ENCODE measurements around the gene GAL3ST2. TPM values are rescaled to one million over a fixed set of nuclear protein-coding genes. Genes with fewer than 3 reads are reported as not detected.
A peak's percentile ranks its signal among the peaks of the same experiment; 100 is the strongest.
"Not testable (repeated sequence)": the region's sequence is repeated elsewhere in the genome, so short reads cannot be mapped to it uniquely, and the experiment has no call there.

GAL3ST2 gene
- total RNA-seq, 2 experiments from 2014 or later: 1.5 to 1.9 TPM

DNA sequence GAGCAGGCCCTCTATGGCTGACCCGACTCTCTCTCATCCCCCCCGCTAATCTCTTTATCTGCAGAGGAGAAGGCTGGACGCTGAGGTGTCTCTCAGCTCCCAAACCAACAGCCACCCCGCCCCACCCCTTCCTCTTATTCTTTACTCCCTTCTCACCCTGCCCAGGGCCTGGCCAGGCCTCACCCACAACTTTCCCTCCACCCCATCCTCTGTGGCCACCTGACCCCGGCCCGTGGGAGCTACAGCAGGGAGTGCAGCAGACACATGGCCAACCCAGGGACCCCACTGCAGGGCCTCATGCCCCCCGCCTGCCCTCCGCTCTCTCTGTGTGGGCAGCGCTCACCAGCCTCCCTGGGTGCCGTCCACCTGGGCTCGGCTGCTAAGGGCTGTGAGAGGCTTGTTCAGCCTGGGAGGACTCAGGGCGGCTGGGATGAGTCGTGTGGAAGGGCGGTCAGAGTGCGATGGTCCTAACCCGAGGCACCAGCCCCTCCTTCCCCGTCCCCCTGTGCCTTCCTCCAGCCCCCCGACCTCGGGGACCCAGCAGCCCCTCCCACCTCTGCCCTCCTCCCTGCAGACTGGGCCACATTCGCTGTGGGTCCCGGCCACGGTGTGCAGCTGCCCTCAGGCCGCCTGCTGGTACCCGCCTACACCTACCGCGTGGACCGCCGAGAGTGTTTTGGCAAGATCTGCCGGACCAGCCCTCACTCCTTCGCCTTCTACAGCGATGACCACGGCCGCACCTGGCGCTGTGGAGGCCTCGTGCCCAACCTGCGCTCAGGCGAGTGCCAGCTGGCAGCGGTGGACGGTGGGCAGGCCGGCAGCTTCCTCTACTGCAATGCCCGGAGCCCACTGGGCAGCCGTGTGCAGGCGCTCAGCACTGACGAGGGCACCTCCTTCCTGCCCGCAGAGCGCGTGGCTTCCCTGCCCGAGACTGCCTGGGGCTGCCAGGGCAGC is 39.1 kb downstream of the GAL3ST2 start:
- Histone ChIP-seq H3K27ac (ENCODE audit: low read depth in 1 of 2, low read length in 2 of 2) (no peak overlapping the region), H3K4me3 (ENCODE audit: low read length) (no peak overlapping the region), H3K4me1 (ENCODE audit: insufficient read depth, low read length) (peaks cover 28% of the 10 kb centered on the region), H3K9me3 (ENCODE audit: control insufficient read depth in 1 of 2, insufficient read depth in 1 of 2, low read length in 2 of 2) (no peaks in the 10 kb centered on the region), H3K36me3 (ENCODE audit: insufficient read depth, low read length) (no peaks in the 10 kb centered on the region), H3K27me3 (ENCODE audit: control insufficient read depth in 1 of 2, insufficient read depth in 2 of 2, low read length in 2 of 2) (no peaks in the 10 kb centered on the region)
- intact Hi-C loops (cut with DNase I, micrococcal nuclease): loop anchor here in 1 of 2 experiments (10.0 kb wide), 1 partner anchor 49 kb away; the partner anchor contains the start of gene RTP5
- peaks cover 5% of the 10 kb centered on the region for H3K4me1 Mint-ChIP-seq (ENCODE audit: low read depth)
- no peaks in the 10 kb centered on the region for H3K27me3 Mint-ChIP-seq
- TF ChIP-seq, protein P1, sequence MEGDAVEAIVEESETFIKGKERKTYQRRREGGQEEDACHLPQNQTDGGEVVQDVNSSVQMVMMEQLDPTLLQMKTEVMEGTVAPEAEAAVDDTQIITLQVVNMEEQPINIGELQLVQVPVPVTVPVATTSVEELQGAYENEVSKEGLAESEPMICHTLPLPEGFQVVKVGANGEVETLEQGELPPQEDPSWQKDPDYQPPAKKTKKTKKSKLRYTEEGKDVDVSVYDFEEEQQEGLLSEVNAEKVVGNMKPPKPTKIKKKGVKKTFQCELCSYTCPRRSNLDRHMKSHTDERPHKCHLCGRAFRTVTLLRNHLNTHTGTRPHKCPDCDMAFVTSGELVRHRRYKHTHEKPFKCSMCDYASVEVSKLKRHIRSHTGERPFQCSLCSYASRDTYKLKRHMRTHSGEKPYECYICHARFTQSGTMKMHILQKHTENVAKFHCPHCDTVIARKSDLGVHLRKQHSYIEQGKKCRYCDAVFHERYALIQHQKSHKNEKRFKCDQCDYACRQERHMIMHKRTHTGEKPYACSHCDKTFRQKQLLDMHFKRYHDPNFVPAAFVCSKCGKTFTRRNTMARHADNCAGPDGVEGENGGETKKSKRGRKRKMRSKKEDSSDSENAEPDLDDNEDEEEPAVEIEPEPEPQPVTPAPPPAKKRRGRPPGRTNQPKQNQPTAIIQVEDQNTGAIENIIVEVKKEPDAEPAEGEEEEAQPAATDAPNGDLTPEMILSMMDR (IDR thresholded peaks at IDR 0.05): no peak
- no peak for ATAC-seq (ENCODE audit: poor library complexity)
- H3K4me3 Mint-ChIP-seq: no peak overlapping the region
- CTCF ChIA-PET: no interaction called here
- POLR2A ChIA-PET: no interaction called here
- H3K27ac Mint-ChIP-seq: no peak overlapping the region
- no peaks in the 10 kb centered on the region for H3K36me3 Mint-ChIP-seq (ENCODE audit: low read depth)
- peak in 1 of 14 experiments; percentile 20 for DNase-seq
- no peaks in the 10 kb centered on the region for H3K9me3 Mint-ChIP-seq

DNA sequence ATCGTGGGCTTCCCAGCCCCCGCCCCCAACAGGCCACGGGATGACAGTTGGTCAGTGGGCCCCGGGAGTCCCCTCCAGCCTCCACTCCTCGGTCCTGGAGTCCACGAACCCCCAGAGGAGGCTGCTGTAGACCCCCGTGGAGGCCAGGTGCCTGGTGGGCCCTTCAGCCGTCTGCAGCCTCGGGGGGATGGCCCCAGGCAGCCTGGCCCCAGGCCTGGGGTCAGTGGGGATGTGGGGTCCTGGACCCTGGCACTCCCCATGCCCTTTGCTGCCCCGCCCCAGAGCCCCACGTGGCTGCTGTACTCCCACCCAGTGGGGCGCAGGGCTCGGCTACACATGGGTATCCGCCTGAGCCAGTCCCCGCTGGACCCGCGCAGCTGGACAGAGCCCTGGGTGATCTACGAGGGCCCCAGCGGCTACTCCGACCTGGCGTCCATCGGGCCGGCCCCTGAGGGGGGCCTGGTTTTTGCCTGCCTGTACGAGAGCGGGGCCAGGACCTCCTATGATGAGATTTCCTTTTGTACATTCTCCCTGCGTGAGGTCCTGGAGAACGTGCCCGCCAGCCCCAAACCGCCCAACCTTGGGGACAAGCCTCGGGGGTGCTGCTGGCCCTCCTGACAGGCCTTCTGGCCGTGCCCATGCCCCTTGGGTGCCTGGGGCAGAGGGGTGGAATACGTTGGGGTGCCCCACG is 40.0 kb downstream of the GAL3ST2 start:
- Mint-ChIP-seq H3K27ac (no peak overlapping the region), H3K27me3 (no peaks in the 10 kb centered on the region), H3K9me3 (no peaks in the 10 kb centered on the region), H3K36me3 (ENCODE audit: low read depth) (no peaks in the 10 kb centered on the region), H3K4me1 (ENCODE audit: low read depth) (peaks cover 5% of the 10 kb centered on the region), H3K4me3 (no peak overlapping the region)
- DNase-seq: no peak
- H3K27ac ChIP-seq (ENCODE audit: low read depth in 1 of 2, low read length in 2 of 2): no peak overlapping the region
- POLR2A ChIA-PET: no interaction called here
- TF ChIP-seq, protein P1 (IDR thresholded peaks at IDR 0.05): no peak
- ATAC-seq (ENCODE audit: poor library complexity): no peak
- no peaks in the 10 kb centered on the region for H3K36me3 ChIP-seq (ENCODE audit: insufficient read depth, low read length)
- intact Hi-C loops (cut with DNase I, micrococcal nuclease): loop anchor here in 1 of 2 experiments (10.0 kb wide), 1 partner anchor 48 kb away; the partner anchor contains the start of gene RTP5
- H3K27me3 ChIP-seq (ENCODE audit: control insufficient read depth in 1 of 2, insufficient read depth in 2 of 2, low read length in 2 of 2): peaks cover 0 to 2% of the 10 kb centered on the region in 2 experiments
- H3K4me3 ChIP-seq (ENCODE audit: low read length): no peak overlapping the region
- CTCF ChIA-PET: no interaction called here
- H3K4me1 ChIP-seq (ENCODE audit: insufficient read depth, low read length): peaks cover 36% of the 10 kb centered on the region
- H3K9me3 ChIP-seq (ENCODE audit: control insufficient read depth in 1 of 2, insufficient read depth in 1 of 2, low read length in 2 of 2): no peaks in the 10 kb centered on the region

DNA sequence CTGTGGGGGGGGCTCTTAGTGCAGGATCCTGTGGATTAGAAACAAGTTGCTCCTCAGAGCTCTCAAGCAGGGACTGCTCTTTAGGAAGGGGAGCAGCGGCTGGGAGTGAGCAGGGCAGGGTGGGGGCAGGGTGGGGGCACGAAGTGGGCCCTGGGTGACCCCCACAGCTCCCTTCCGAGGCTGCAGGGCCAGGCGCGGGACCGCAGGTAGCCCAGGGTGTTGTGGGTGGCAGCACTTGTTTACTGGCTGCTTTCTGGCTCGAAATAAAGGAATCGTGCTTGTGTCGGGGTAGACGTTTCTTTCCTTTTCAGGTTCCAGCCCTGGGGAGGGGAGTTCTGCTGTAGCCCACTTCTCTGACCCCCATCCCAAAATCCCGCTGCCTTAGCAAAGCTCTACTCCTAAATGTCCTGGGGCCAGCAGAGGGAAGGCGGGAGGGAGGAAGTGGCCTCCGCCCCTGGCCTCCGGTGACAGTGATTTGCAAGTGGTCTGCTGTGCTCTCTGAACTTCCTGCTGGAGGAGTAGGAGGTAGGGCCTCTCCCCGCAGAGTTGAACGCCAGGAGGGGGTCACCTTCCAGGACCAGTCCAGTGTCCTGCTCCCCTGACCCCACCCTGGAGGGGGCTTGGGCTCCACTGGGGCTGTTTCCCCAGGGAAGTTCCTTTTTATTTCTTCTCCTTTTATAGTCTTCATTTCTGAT is 40.7 kb downstream of the GAL3ST2 start:
- no peaks in the 10 kb centered on the region for H3K36me3 Mint-ChIP-seq (ENCODE audit: low read depth)
- Histone ChIP-seq H3K4me3 (ENCODE audit: low read length) (no peak overlapping the region), H3K27me3 (ENCODE audit: control insufficient read depth in 1 of 2, insufficient read depth in 2 of 2, low read length in 2 of 2) (peaks cover 0 to 3% of the 10 kb centered on the region in 2 experiments), H3K4me1 (ENCODE audit: insufficient read depth, low read length) (peaks cover 40% of the 10 kb centered on the region), H3K27ac (ENCODE audit: low read depth in 1 of 2, low read length in 2 of 2) (no peak overlapping the region), H3K36me3 (ENCODE audit: insufficient read depth, low read length) (no peaks in the 10 kb centered on the region), H3K9me3 (ENCODE audit: control insufficient read depth in 1 of 2, insufficient read depth in 1 of 2, low read length in 2 of 2) (no peaks in the 10 kb centered on the region)
- no peaks in the 10 kb centered on the region for H3K27me3 Mint-ChIP-seq
- ChIA-PET CTCF (no interaction called here), POLR2A (no interaction called here)
- intact Hi-C loops (cut with DNase I, micrococcal nuclease): loop anchor here in 1 of 2 experiments (10.0 kb wide), 1 partner anchor 48 kb away; the partner anchor contains the start of gene RTP5
- H3K9me3 Mint-ChIP-seq: no peaks in the 10 kb centered on the region
- H3K4me1 Mint-ChIP-seq (ENCODE audit: low read depth): peaks cover 5% of the 10 kb centered on the region
- H3K4me3 Mint-ChIP-seq: no peak overlapping the region
- peak overlapping the region; percentile 44 for H3K27ac Mint-ChIP-seq
- ATAC-seq (ENCODE audit: poor library complexity): no peak
- TF ChIP-seq, protein P1 (IDR thresholded peaks at IDR 0.05): no peak
- DNase-seq: peak in 3 of 14 experiments; percentile 10 to 42 (median 35)

DNA sequence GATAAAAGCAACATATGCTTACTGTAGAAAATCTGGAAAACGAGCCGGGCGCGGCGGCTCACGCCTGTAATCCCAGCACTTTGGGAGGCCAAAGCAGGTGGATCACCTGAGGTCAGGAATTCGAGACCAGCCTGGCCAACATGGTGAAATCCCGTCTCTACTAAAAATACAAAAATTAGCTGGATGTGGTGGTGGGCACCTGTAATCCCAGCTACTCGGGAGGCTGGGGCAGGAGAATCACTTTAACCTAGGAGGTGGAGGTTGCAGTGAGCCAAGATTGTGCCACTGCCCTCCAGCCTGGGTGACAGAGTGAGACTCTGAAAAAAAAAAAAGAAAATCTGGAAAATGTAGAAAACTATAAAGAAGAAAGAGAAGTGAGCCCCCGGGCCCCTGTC is 41.2 kb downstream of the GAL3ST2 start:
- intact Hi-C loops (cut with DNase I, micrococcal nuclease): loop anchor here in 1 of 2 experiments (10.0 kb wide), 1 partner anchor 47 kb away; the partner anchor contains the start of gene RTP5
- POLR2A ChIA-PET; ATAC-seq (ENCODE audit: poor library complexity); H3K4me1 Mint-ChIP-seq (ENCODE audit: low read depth); H3K36me3 ChIP-seq (ENCODE audit: insufficient read depth, low read length); H3K4me3 ChIP-seq (ENCODE audit: low read length); H3K27me3 Mint-ChIP-seq; H3K27me3 ChIP-seq (ENCODE audit: control insufficient read depth in 1 of 2, insufficient read depth in 2 of 2, low read length in 2 of 2); H3K27ac ChIP-seq (ENCODE audit: low read depth in 1 of 2, low read length in 2 of 2); CTCF ChIA-PET; H3K9me3 ChIP-seq (ENCODE audit: control insufficient read depth in 1 of 2, insufficient read depth in 1 of 2, low read length in 2 of 2); DNase-seq; H3K36me3 Mint-ChIP-seq (ENCODE audit: low read depth); H3K9me3 Mint-ChIP-seq; H3K4me3 Mint-ChIP-seq: not testable (repeated sequence)
- peaks cover 40% of the 10 kb centered on the region for H3K4me1 ChIP-seq (ENCODE audit: insufficient read depth, low read length)
- H3K27ac Mint-ChIP-seq: peak overlapping the region; percentile 44
